ENCODE results near the gene CRIM1. TPM values are rescaled to one million over a fixed set of nuclear protein-coding genes. Genes with fewer than 3 reads are reported as not detected.

CRIM1 gene
- total and polyA plus RNA-seq, 4 donors, result 2.2 to 22.1 (median 9.6) TPM

DNA sequence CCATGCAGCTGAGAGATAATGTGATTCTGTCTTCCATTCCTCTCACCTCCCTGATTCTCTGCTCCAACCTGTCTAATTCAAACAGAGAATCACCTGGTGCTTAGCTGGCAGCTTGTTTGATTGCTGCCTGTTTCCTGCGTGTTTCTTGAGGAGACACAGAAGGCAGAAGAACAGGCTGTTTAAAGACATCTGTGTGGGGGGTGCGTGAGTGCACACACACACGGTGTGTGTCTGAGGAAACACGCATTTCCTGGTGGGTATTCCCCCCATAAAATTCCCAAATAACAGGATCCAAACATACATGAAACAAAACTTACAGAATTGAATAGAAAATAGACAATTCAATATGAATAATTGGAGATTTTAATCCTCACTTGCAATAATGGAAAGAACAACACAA lies 29.3 kb upstream of the CRIM1 start:
- H3K9me3 ChIP-seq (ENCODE audit: control insufficient read depth in 4 of 4, low read length in 3 of 4), result no peaks in the 10 kb centered on the region
- no peaks in the 10 kb centered on the region for H3K27me3 ChIP-seq (ENCODE audit: control insufficient read depth in 4 of 4, insufficient read depth in 4 of 4, low read length in 3 of 4)
- DNase-seq (ENCODE audit: low spot score), result no peak
- H3K36me3 ChIP-seq (ENCODE audit: control insufficient read depth in 4 of 4, insufficient read depth in 3 of 4, low read depth in 1 of 4, low read length in 3 of 4), result no peaks in the 10 kb centered on the region
- TF ChIP-seq, protein P1, sequence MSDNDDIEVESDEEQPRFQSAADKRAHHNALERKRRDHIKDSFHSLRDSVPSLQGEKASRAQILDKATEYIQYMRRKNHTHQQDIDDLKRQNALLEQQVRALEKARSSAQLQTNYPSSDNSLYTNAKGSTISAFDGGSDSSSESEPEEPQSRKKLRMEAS (IDR thresholded peaks at IDR 0.05), result no peak
- TF ChIP-seq TAF1 (conservative IDR thresholded peaks at IDR 0.05) (no peak), GABPA (IDR thresholded peaks at IDR 0.05 in 1 of 2, conservative IDR thresholded peaks at IDR 0.05 in 1 of 2) (no peak)
- no peak overlapping the region for H3K27ac ChIP-seq (ENCODE audit: low read depth in 1 of 2, low read length in 2 of 2)
- no peak overlapping the region for H3K4me3 ChIP-seq (ENCODE audit: low read depth in 1 of 3, low read length in 3 of 3)
- no peak overlapping the region for H3K9ac ChIP-seq (ENCODE audit: low read depth in 1 of 2, low read length in 2 of 2)
- no peaks in the 10 kb centered on the region for H3K4me1 ChIP-seq (ENCODE audit: control insufficient read depth in 4 of 4, insufficient read depth in 4 of 4, low read length in 3 of 4)
- 72% methylated on average over 4 of the region's 4 CpGs for WGBS

DNA sequence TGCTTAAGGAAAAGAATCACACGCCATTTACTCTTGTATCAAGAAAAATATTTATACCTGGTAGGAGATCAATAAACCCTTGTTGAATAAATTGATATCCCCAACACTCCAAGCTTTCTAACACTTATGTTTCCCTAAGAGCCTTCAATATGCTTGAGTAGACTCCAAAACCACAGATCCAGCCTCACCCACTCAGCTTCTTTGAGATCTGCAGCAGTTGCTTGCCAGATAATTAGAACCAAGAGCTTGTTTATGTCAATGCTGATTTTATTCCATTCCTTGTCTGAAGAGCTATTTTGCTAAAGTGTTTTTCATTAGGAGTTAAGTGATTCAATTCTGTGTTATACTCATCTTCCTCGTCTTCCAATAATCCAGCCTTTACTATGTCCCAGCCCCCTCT lies 26.3 kb upstream of the CRIM1 start:
- Histone ChIP-seq H3K27me3 (ENCODE audit: control insufficient read depth in 4 of 4, insufficient read depth in 4 of 4, low read length in 3 of 4) (no peaks in the 10 kb centered on the region), H3K4me3 (ENCODE audit: low read depth in 1 of 3, low read length in 3 of 3) (no peak overlapping the region), H3K36me3 (ENCODE audit: control insufficient read depth in 4 of 4, insufficient read depth in 3 of 4, low read depth in 1 of 4, low read length in 3 of 4) (no peaks in the 10 kb centered on the region), H3K27ac (ENCODE audit: low read depth in 1 of 2, low read length in 2 of 2) (no peak overlapping the region), H3K9ac (ENCODE audit: low read depth in 1 of 2, low read length in 2 of 2) (no peak overlapping the region), H3K9me3 (ENCODE audit: control insufficient read depth in 4 of 4, low read length in 3 of 4) (no peaks in the 10 kb centered on the region), H3K4me1 (ENCODE audit: control insufficient read depth in 4 of 4, insufficient read depth in 4 of 4, low read length in 3 of 4) (no peaks in the 10 kb centered on the region)
- 41% methylated on average over 2 of the region's 2 CpGs for WGBS
- no peak for TF ChIP-seq FOXA1 (IDR thresholded peaks at IDR 0.05)
- TF ChIP-seq NR2F2 (IDR thresholded peaks at IDR 0.05), result no peak
- DNase-seq (ENCODE audit: low spot score), result no peak

DNA sequence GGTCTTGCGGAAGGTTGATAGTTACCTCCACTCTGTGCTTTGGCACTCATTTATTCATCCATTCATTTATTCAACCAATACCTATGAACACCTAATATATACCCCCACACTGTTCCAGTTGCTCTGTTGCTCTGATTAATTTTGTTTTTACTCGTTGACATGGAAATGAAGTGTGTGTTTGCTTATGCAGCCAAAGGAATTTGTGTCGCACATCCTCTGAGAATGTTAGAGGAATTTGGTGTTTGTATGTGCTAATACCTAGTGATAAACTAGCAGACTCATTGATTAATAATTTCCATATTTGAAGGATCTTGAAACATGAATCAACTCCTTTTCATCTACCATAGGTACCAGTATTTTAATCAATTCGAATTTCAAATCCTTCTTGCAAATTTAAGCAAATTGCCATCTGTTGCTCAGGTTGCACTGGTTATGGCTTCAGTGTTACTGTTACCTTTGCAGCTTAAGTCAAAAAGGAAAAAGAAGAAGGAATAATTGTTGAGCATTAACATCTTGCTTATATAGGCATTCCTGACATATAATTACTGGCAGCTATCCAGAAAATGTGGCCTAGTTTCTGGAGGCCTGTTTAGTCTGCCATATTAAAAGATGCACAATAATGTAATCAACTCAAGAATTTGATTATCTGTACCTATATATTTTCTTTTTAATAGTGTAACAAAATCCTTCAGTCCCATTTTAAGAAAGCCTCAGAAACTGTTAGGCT lies 25.7 kb upstream of the CRIM1 start:
- Histone ChIP-seq H3K4me1 (ENCODE audit: control insufficient read depth in 4 of 4, insufficient read depth in 4 of 4, low read length in 3 of 4) (no peaks in the 10 kb centered on the region), H3K27ac (ENCODE audit: low read depth in 1 of 2, low read length in 2 of 2) (no peak overlapping the region), H3K27me3 (ENCODE audit: control insufficient read depth in 4 of 4, insufficient read depth in 4 of 4, low read length in 3 of 4) (no peaks in the 10 kb centered on the region), H3K9ac (ENCODE audit: low read depth in 1 of 2, low read length in 2 of 2) (no peak overlapping the region), H3K36me3 (ENCODE audit: control insufficient read depth in 4 of 4, insufficient read depth in 3 of 4, low read depth in 1 of 4, low read length in 3 of 4) (no peaks in the 10 kb centered on the region), H3K9me3 (ENCODE audit: control insufficient read depth in 4 of 4, low read length in 3 of 4) (no peaks in the 10 kb centered on the region), H3K4me3 (ENCODE audit: low read depth in 1 of 3, low read length in 3 of 3) (no peak overlapping the region)
- DNase-seq (ENCODE audit: low spot score), result no peak
- WGBS, result 68% methylated on average over 4 of the region's 4 CpGs
- TF ChIP-seq, protein P2, sequence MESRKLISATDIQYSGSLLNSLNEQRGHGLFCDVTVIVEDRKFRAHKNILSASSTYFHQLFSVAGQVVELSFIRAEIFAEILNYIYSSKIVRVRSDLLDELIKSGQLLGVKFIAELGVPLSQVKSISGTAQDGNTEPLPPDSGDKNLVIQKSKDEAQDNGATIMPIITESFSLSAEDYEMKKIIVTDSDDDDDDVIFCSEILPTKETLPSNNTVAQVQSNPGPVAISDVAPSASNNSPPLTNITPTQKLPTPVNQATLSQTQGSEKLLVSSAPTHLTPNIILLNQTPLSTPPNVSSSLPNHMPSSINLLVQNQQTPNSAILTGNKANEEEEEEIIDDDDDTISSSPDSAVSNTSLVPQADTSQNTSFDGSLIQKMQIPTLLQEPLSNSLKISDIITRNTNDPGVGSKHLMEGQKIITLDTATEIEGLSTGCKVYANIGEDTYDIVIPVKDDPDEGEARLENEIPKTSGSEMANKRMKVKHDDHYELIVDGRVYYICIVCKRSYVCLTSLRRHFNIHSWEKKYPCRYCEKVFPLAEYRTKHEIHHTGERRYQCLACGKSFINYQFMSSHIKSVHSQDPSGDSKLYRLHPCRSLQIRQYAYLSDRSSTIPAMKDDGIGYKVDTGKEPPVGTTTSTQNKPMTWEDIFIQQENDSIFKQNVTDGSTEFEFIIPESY (IDR thresholded peaks at IDR 0.05), result no peak
- TF ChIP-seq, protein P3, sequence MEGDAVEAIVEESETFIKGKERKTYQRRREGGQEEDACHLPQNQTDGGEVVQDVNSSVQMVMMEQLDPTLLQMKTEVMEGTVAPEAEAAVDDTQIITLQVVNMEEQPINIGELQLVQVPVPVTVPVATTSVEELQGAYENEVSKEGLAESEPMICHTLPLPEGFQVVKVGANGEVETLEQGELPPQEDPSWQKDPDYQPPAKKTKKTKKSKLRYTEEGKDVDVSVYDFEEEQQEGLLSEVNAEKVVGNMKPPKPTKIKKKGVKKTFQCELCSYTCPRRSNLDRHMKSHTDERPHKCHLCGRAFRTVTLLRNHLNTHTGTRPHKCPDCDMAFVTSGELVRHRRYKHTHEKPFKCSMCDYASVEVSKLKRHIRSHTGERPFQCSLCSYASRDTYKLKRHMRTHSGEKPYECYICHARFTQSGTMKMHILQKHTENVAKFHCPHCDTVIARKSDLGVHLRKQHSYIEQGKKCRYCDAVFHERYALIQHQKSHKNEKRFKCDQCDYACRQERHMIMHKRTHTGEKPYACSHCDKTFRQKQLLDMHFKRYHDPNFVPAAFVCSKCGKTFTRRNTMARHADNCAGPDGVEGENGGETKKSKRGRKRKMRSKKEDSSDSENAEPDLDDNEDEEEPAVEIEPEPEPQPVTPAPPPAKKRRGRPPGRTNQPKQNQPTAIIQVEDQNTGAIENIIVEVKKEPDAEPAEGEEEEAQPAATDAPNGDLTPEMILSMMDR (IDR thresholded peaks at IDR 0.05; ENCODE audit: low read depth, low read length, missing input control), result no peak
- TF ChIP-seq, protein P4, sequence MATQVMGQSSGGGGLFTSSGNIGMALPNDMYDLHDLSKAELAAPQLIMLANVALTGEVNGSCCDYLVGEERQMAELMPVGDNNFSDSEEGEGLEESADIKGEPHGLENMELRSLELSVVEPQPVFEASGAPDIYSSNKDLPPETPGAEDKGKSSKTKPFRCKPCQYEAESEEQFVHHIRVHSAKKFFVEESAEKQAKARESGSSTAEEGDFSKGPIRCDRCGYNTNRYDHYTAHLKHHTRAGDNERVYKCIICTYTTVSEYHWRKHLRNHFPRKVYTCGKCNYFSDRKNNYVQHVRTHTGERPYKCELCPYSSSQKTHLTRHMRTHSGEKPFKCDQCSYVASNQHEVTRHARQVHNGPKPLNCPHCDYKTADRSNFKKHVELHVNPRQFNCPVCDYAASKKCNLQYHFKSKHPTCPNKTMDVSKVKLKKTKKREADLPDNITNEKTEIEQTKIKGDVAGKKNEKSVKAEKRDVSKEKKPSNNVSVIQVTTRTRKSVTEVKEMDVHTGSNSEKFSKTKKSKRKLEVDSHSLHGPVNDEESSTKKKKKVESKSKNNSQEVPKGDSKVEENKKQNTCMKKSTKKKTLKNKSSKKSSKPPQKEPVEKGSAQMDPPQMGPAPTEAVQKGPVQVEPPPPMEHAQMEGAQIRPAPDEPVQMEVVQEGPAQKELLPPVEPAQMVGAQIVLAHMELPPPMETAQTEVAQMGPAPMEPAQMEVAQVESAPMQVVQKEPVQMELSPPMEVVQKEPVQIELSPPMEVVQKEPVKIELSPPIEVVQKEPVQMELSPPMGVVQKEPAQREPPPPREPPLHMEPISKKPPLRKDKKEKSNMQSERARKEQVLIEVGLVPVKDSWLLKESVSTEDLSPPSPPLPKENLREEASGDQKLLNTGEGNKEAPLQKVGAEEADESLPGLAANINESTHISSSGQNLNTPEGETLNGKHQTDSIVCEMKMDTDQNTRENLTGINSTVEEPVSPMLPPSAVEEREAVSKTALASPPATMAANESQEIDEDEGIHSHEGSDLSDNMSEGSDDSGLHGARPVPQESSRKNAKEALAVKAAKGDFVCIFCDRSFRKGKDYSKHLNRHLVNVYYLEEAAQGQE (IDR thresholded peaks at IDR 0.05), result no peak
- TF ChIP-seq FOXA1 (IDR thresholded peaks at IDR 0.05), result no peak
- TF ChIP-seq NR2F2 (IDR thresholded peaks at IDR 0.05), result no peak
- no peak for TF ChIP-seq RAD21 (IDR thresholded peaks at IDR 0.05)
- TF ChIP-seq RXRA (IDR thresholded peaks at IDR 0.05), result no peak
- no peak for TF ChIP-seq EGR1 (IDR thresholded peaks at IDR 0.05; ENCODE audit: low read depth in 2 of 2)
- no peak for TF ChIP-seq HNF4G (IDR thresholded peaks at IDR 0.05)
- TF ChIP-seq, protein P1 (IDR thresholded peaks at IDR 0.05), result no peak
- TF ChIP-seq YY1 (IDR thresholded peaks at IDR 0.05), result no peak
- TF ChIP-seq, protein P5, sequence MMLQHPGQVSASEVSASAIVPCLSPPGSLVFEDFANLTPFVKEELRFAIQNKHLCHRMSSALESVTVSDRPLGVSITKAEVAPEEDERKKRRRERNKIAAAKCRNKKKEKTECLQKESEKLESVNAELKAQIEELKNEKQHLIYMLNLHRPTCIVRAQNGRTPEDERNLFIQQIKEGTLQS (IDR thresholded peaks at IDR 0.05), result no peak
- TF ChIP-seq HNF4A (conservative IDR thresholded peaks at IDR 0.05), result no peak
- TF ChIP-seq FOXA2 (IDR thresholded peaks at IDR 0.05), result no peak
- no peak for TF ChIP-seq JUND (IDR thresholded peaks at IDR 0.05)
- TF ChIP-seq SP1 (IDR thresholded peaks at IDR 0.05), result no peak
- no peak for TF ChIP-seq GABPA (IDR thresholded peaks at IDR 0.05 in 1 of 2, conservative IDR thresholded peaks at IDR 0.05 in 1 of 2)
- TF ChIP-seq TAF1 (conservative IDR thresholded peaks at IDR 0.05), result no peak
